Neural cell (in vitro differentiated cells): ENCODE measurements around the gene RASA4.
"Not testable (repeated sequence)": the region's sequence is repeated elsewhere in the genome, so short reads cannot be mapped to it uniquely, and the experiment has no call there.

Experiments
- EZH2 ChIP-seq: fragments of 200-600, 300-800 bp; shearing (Covaris generic), sonication (generic); IDR thresholded peaks from 2 replicates; pipeline ENCODE4 v1.6.1; 2014; ENCODE audit warnings: antibody characterized with exemption, low read length, borderline replicate concordance, mild to moderate bottlenecking; ENCODE audit not compliant: insufficient read depth, poor library complexity, severe bottlenecking
- MXI1 ChIP-seq: fragments of 450-650 bp; conservative IDR thresholded peaks from 2 replicates; pipeline ENCODE4 v1.6.1; 2014; ENCODE audit warnings: antibody characterized with exemption, mild to moderate bottlenecking; ENCODE audit not compliant: poor library complexity, severe bottlenecking
- POLR2AphosphoS5 ChIP-seq: IDR thresholded peaks from 2 replicates; pipeline ENCODE4 v1.6.1; 2012
- RAD21 ChIP-seq: fragments of 450-650 bp; conservative IDR thresholded peaks from 2 replicates; pipeline ENCODE4 v1.6.1; 2014; ENCODE audit warnings: antibody characterized with exemption, mild to moderate bottlenecking, moderate library complexity
- SMC3 ChIP-seq: fragments of 450-650 bp; conservative IDR thresholded peaks from 2 replicates; pipeline ENCODE4 v1.6.1; 2014; ENCODE audit warnings: antibody characterized with exemption, mild to moderate bottlenecking, moderate library complexity; ENCODE audit not compliant: poor library complexity
- TF ChIP-seq, protein P1 (sequence below): fragments of 450-650 bp; IDR thresholded peaks from 2 replicates; pipeline ENCODE4 v1.5.1; 2014; ENCODE audit warnings: antibody characterized with exemption, mild to moderate bottlenecking, moderate library complexity; ENCODE audit not compliant: poor library complexity, severe bottlenecking

DNA sequence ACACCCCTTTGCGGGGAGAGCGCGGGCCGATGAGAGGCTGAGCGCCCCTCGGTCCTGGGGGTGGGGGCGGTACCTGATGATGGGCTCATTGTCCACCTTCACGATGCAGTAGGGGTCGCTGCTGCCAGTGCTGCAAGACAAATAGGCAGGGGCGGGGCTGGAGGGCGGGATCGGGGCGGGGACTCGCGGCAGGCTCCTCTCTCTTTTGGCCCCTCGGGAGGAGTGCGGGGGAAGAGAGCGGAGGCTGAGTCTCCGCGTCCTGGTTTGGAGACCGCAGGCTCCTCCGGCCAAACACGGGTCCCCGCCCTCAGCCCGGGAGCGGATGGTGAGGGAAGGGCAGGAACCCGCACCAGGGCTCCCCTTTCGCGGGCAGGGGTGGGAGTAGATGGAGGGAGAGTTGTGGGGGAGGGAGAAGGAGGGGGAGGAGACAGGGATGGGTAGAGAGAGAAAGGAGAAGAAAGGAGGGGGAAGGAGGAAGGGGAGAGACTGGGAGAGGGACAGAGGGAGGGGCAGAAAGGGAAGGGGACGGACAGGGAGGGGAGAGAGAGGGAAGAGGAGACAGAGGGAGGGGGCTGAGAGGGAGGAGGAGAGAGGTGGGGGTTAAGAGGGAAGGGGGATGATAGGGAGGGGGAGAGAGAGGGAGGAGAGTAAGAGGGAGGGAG, 5.4 kb downstream of the RASA4 start:
- TF ChIP-seq, protein P1, sequence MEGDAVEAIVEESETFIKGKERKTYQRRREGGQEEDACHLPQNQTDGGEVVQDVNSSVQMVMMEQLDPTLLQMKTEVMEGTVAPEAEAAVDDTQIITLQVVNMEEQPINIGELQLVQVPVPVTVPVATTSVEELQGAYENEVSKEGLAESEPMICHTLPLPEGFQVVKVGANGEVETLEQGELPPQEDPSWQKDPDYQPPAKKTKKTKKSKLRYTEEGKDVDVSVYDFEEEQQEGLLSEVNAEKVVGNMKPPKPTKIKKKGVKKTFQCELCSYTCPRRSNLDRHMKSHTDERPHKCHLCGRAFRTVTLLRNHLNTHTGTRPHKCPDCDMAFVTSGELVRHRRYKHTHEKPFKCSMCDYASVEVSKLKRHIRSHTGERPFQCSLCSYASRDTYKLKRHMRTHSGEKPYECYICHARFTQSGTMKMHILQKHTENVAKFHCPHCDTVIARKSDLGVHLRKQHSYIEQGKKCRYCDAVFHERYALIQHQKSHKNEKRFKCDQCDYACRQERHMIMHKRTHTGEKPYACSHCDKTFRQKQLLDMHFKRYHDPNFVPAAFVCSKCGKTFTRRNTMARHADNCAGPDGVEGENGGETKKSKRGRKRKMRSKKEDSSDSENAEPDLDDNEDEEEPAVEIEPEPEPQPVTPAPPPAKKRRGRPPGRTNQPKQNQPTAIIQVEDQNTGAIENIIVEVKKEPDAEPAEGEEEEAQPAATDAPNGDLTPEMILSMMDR = not testable (repeated sequence)
- not testable (repeated sequence) for TF ChIP-seq MXI1, SMC3, EZH2, POLR2AphosphoS5, RAD21
